Peyer's patch (tissue), 4 donors: ENCODE measurements around the gene IL17RA.

ENCODE experiments used
- CTCF ChIP-seq, 6 experiments: fragments of 450-650 bp in 4 of 6; fragments of 200-600 bp in 2 of 6; sonication (generic) in 1 of 6; IDR thresholded peaks; one replicate each; pipeline ENCODE4 v1.5.1; 2017 to 2019; ENCODE audit warnings: antibody characterized with exemption in 6 of 6, mild to moderate bottlenecking in 3 of 6, moderate library complexity in 1 of 6
- POLR2A ChIP-seq, 2 donors: fragments of 450-650 bp; IDR thresholded peaks; one replicate each; pipeline ENCODE4 v1.5.1; 2017; ENCODE audit warnings: antibody characterized with exemption in 2 of 2, mild to moderate bottlenecking in 2 of 2, moderate library complexity in 2 of 2

- TF ChIP-seq CTCF (IDR thresholded peaks at IDR 0.05) (no peak), POLR2A (IDR thresholded peaks at IDR 0.05) (no peak)
Observed at GRCh38 chr22:17085277-17086181, 729 bp downstream of the IL17RA start.
